ENCODE results near the gene RABAC1. TPM values are rescaled to one million over a fixed set of nuclear protein-coding genes. Genes with fewer than 3 reads are reported as not detected.
A peak's percentile ranks its signal among the peaks of the same experiment; 100 is the strongest.

RABAC1 gene
- total RNA-seq, 1 donor from 2014 or later = 87.1 TPM

- DNase-seq (ENCODE audit: low spot score) = no peak
These were observed 30.9 kb upstream of the RABAC1 start for GRCh38 chr19:41990028-41990427.

- DNase-seq (ENCODE audit: low spot score) = no peak
These were observed 29.8 kb upstream of the RABAC1 start for GRCh38 chr19:41988947-41989346.

GRCh38 chr19:41987141-41987860 is 28.2 kb upstream of the RABAC1 start:
- DNase-seq (ENCODE audit: low spot score) = no peak

GRCh38 chr19:41984961-41985360 is 25.8 kb upstream of the RABAC1 start:
- DNase-seq (ENCODE audit: low spot score) = no peak

GRCh38 chr19:41981724-41982123 is 22.6 kb upstream of the RABAC1 start:
- DNase-seq (ENCODE audit: low spot score) = no peak

GRCh38 chr19:41978470-41978869 is 19.3 kb upstream of the RABAC1 start:
- no peak for DNase-seq (ENCODE audit: low spot score)

- no peak for DNase-seq (ENCODE audit: low spot score)
These were observed 18.8 kb upstream of the RABAC1 start for GRCh38 chr19:41977916-41978315.

- DNase-seq (ENCODE audit: low spot score) = no peak
These were observed 15.5 kb upstream of the RABAC1 start for GRCh38 chr19:41974652-41975051.

- DNase-seq (ENCODE audit: low spot score) = no peak
These were observed 12.2 kb upstream of the RABAC1 start for GRCh38 chr19:41971363-41971762.

- no peak for DNase-seq (ENCODE audit: low spot score)
These were observed 10.8 kb upstream of the RABAC1 start for GRCh38 chr19:41969772-41970458.

GRCh38 chr19:41968751-41969595 is 9.9 kb upstream of the RABAC1 start:
- DNase-seq (ENCODE audit: low spot score) = no peak

GRCh38 chr19:41967054-41967783 is 8.1 kb upstream of the RABAC1 start:
- no peak for DNase-seq (ENCODE audit: low spot score)

- no peak for DNase-seq (ENCODE audit: low spot score)
These were observed 6.0 kb upstream of the RABAC1 start for GRCh38 chr19:41965106-41965505.

GRCh38 chr19:41960973-41961372 is 1.9 kb upstream of the RABAC1 start:
- no peak for DNase-seq (ENCODE audit: low spot score)

- peak; percentile 89 for DNase-seq (ENCODE audit: low spot score)
These were observed 610 bp downstream of the RABAC1 start for GRCh38 chr19:41958367-41959055.

GRCh38 chr19:41957838-41958366 is 1.2 kb downstream of the RABAC1 start:
- DNase-seq (ENCODE audit: low spot score) = peak; percentile 74

GRCh38 chr19:41957161-41957837 is 1.8 kb downstream of the RABAC1 start:
- no peak for DNase-seq (ENCODE audit: low spot score)

- no peak for DNase-seq (ENCODE audit: low spot score)
These were observed 2.5 kb downstream of the RABAC1 start for GRCh38 chr19:41956621-41957020.

GRCh38 chr19:41955521-41955920 is 3.6 kb downstream of the RABAC1 start:
- no peak for DNase-seq (ENCODE audit: low spot score)

GRCh38 chr19:41951686-41952172 is 7.4 kb downstream of the RABAC1 start:
- DNase-seq (ENCODE audit: low spot score) = peak; percentile 81
